HCT116 (cell line): ENCODE data around the gene ABCG8. TPM values are rescaled to one million over a fixed set of nuclear protein-coding genes. Genes with fewer than 3 reads are reported as not detected.
A peak's percentile ranks its signal among the peaks of the same experiment; 100 is the strongest.

Experiments used
- ATAC-seq: fragments of 200-7000 bp; cut with Tn5 transposase; 2 replicates; pipeline ENCODE4 v1.9.1; 2020; ENCODE audit warnings: mild to moderate bottlenecking, moderate library complexity
- BruUV-seq: library from RNA; stranded (reverse); fragments of 400-500 nt; replicated peaks from 2 replicates; lab custom pipeline; 2021; lab: Mats Ljungman, UMichigan
- CTCF ChIA-PET: fragments of 300-600 bp; sonication (Branson Sonifier 250); formaldehyde crosslinking; loops from one replicate; lab custom pipeline; 2021; ENCODE audit warnings: antibody characterized with exemption; lab: Charles Lee
- POLR2A ChIA-PET: fragments of 300-600, 350-600 bp; sonication (Branson Sonifier 250); formaldehyde crosslinking; loops from one replicate; lab custom pipeline; 2021; ENCODE audit warnings: antibody characterized with exemption; lab: Charles Lee
- RAD21 ChIA-PET, 2 experiments: fragments of 300-600 bp; sonication (Branson Sonifier 250); formaldehyde crosslinking; loops; one replicate each; lab custom pipeline; 2023; ENCODE audit warnings: low total read pairs in 2 of 2; ENCODE audit not compliant: uncharacterized antibody in 2 of 2, unreplicated experiment in 2 of 2, low non-redundant PET in 1 of 2; lab: Charles Lee
- DNase-seq: peaks from one replicate; pipeline ENCODE4 v3.0.0-alpha.2; 2010; ENCODE audit warnings: low read depth, low spot score
- H2AFZ ChIP-seq: fragments of 200-600 bp; shearing (Covaris generic), sonication (generic); 2 replicates; pipeline ENCODE4 v1.6.1; 2017; ENCODE audit warnings: low read depth, mixed run types, mixed read lengths, antibody characterized with exemption, low read length; ENCODE audit not compliant: poor library complexity, severe bottlenecking
- H3K27ac ChIP-seq: 2 replicates; pipeline ENCODE4 v1.5.1; 2012; ENCODE audit warnings: low read depth, low read length
- H3K27me3 ChIP-seq: fragments of 200-600 bp; sonication (generic); 2 replicates; pipeline ENCODE4 v1.6.1; 2016; ENCODE audit warnings: mixed run types, low read length, mixed read lengths; ENCODE audit not compliant: insufficient read depth
- H3K36me3 ChIP-seq, 2 experiments: fragments of 200-500 bp in 1 of 2; fragments of 200-600 bp in 1 of 2; sonication (Bioruptor generic) in 1 of 2; sonication (generic) in 1 of 2; 2 replicates each; pipeline versions ENCODE4 v1.5.1 to v1.6.1; 2014 to 2016; ENCODE audit warnings: low read length in 2 of 2, inconsistent platforms in 1 of 2, mixed read lengths in 1 of 2, mixed run types in 1 of 2; ENCODE audit not compliant: insufficient read depth in 2 of 2, control insufficient read depth in 1 of 2
- H3K4me1 ChIP-seq, 2 experiments: fragments of 200-600 bp in 1 of 2; sonication (generic) in 1 of 2; 2 replicates each; pipeline versions ENCODE4 v1.5.1 to v1.6.1; 2012 to 2017; ENCODE audit warnings: low read length in 2 of 2, inconsistent platforms in 1 of 2, mild to moderate bottlenecking in 1 of 2, mixed read lengths in 1 of 2, mixed run types in 1 of 2, moderate library complexity in 1 of 2; ENCODE audit not compliant: insufficient read depth in 2 of 2, control insufficient read depth in 1 of 2
- H3K4me2 ChIP-seq: fragments of 200-600 bp; sonication (generic); 2 replicates; pipeline ENCODE4 v1.6.1; 2017; ENCODE audit warnings: mixed run types, low read length, mixed read lengths
- H3K4me3 ChIP-seq, 2 experiments: fragments of 200-600 bp in 1 of 2; sonication (generic) in 1 of 2; replicated peaks in 1 of 2; 2 replicates each; pipeline ENCODE4 v1.5.1; 2011 to 2016; ENCODE audit warnings: low read length in 2 of 2, control low read depth in 1 of 2, low read depth in 1 of 2, mild to moderate bottlenecking in 1 of 2, mixed read lengths in 1 of 2, mixed run types in 1 of 2
- H3K79me2 ChIP-seq: fragments of 200-600 bp; sonication (generic); 2 replicates; pipeline ENCODE4 v1.6.1; 2017; ENCODE audit warnings: mild to moderate bottlenecking, mixed run types, low read length, moderate library complexity, mixed read lengths; ENCODE audit not compliant: insufficient read depth
- H3K9ac ChIP-seq: fragments of 200-600 bp; sonication (generic); 2 replicates; pipeline ENCODE4 v1.6.1; 2016; ENCODE audit warnings: low read length, mixed read lengths
- H3K9me2 ChIP-seq: fragments of 200-600 bp; sonication (generic), shearing (Covaris generic); 2 replicates; pipeline ENCODE4 v1.6.1; 2017; ENCODE audit warnings: mixed run types, mild to moderate bottlenecking, moderate library complexity; ENCODE audit not compliant: insufficient read depth
- H3K9me3 ChIP-seq, 2 experiments: fragments of 200-500 bp in 1 of 2; fragments of 200-600 bp in 1 of 2; sonication (Bioruptor generic) in 1 of 2; sonication (generic) in 1 of 2; 2 replicates each; pipeline ENCODE4 v1.6.1; 2014 to 2017; ENCODE audit warnings: low read length in 2 of 2, mixed read lengths in 2 of 2, inconsistent platforms in 1 of 2, low read depth in 1 of 2, mild to moderate bottlenecking in 1 of 2, mixed run types in 1 of 2, moderate library complexity in 1 of 2; ENCODE audit not compliant: control insufficient read depth in 1 of 2, insufficient read depth in 1 of 2
- H4K20me1 ChIP-seq: fragments of 200-600 bp; sonication (generic), shearing (Covaris generic); 2 replicates; pipeline ENCODE4 v1.6.1; 2017; ENCODE audit warnings: mixed run types, mild to moderate bottlenecking, moderate library complexity; ENCODE audit not compliant: insufficient read depth
- ELF1 ChIP-seq: IDR thresholded peaks from 2 replicates; pipeline ENCODE4 v1.6.1; 2012; ENCODE audit warnings: low read depth, borderline replicate concordance
- EZH2 ChIP-seq: fragments of 200-600 bp; sonication (generic); IDR thresholded peaks from 2 replicates; pipeline ENCODE4 v1.6.1; 2017; ENCODE audit warnings: antibody characterized with exemption, mixed run types
- POLR2A ChIP-seq: IDR thresholded peaks from 2 replicates; pipeline ENCODE4 v1.7.0; 2011; ENCODE audit warnings: borderline replicate concordance; ENCODE audit not compliant: insufficient read depth, insufficient read length; ENCODE audit errors: extremely low read depth
- RAD21 ChIP-seq: IDR thresholded peaks from 2 replicates; pipeline ENCODE4 v1.6.1; 2012; ENCODE audit warnings: low read depth, mild to moderate bottlenecking
- SIN3A ChIP-seq: IDR thresholded peaks from 2 replicates; pipeline ENCODE4 v1.6.1; 2012; ENCODE audit warnings: low read depth
- SP1 ChIP-seq: IDR thresholded peaks from 2 replicates; pipeline ENCODE4 v1.6.1; 2012; ENCODE audit warnings: low read depth
- SRF ChIP-seq: IDR thresholded peaks from 2 replicates; pipeline ENCODE4 v1.6.1; 2012; ENCODE audit warnings: low read depth
- TCF7L2 ChIP-seq: IDR thresholded peaks from 2 replicates; pipeline ENCODE4 v1.7.0; 2011; ENCODE audit warnings: borderline replicate concordance, inconsistent platforms; ENCODE audit not compliant: insufficient read depth, insufficient read length; ENCODE audit errors: extremely low read depth
- YY1 ChIP-seq: IDR thresholded peaks from 2 replicates; pipeline ENCODE4 v1.6.1; 2011; ENCODE audit warnings: low read length, low read depth, moderate library complexity, mild to moderate bottlenecking; ENCODE audit not compliant: insufficient replicate concordance; ENCODE audit errors: extremely low read depth
- ZFX ChIP-seq: fragments of 450-650 bp; IDR thresholded peaks from 2 replicates; pipeline ENCODE4 v1.6.1; 2017
- intact Hi-C: fragments of 100-400 bp; cut with micrococcal nuclease; formaldehyde crosslinking; loops from 2 replicates; pipeline ENCODE4 v1.10.0; 2022
- total RNA-seq: library from RNA; stranded (reverse); gene quantifications from one replicate; pipeline ENCODE4 v1.2.1, GENCODE V29; 2021; ENCODE audit not compliant: unreplicated experiment
- TF ChIP-seq, protein P1 (sequence below): IDR thresholded peaks from 2 replicates; pipeline ENCODE4 v1.6.1; 2012
- TF ChIP-seq, protein P2 (sequence below), 3 experiments: fragments of 200-600 bp in 1 of 3; sonication (generic) in 1 of 3; IDR thresholded peaks in 2 of 3; conservative IDR thresholded peaks in 1 of 3; 2 replicates each; pipeline ENCODE4 v1.5.1; 2012 to 2017; ENCODE audit warnings: low read depth in 2 of 3, low read length in 2 of 3, antibody characterized with exemption in 1 of 3, borderline replicate concordance in 1 of 3, control low read depth in 1 of 3, mild to moderate bottlenecking in 1 of 3, mixed read lengths in 1 of 3, mixed run types in 1 of 3, moderate library complexity in 1 of 3; ENCODE audit not compliant: insufficient read depth in 1 of 3

ABCG8 gene
- total RNA-seq, 1 experiment from 2014 or later, result 0.05 TPM

DNA sequence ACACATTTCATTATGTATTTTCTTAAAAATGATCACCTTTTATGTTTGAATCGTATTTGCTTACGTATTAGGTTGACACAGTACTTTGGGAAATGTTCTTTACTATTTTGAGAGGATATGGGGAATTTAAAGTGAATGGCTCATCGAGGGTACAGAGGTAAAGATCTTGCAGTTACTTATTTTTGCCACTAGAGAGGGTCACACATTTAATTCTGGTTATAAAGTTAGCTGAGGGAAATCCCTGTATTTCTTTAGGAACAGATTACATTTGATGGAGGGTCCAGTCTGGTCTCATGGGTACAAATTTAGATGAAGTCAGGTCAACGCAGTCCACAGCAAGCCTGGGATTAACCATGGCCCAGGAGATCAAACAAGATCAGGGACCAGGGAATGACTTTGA is 40.5 kb upstream of the ABCG8 start:
- ChIA-PET CTCF (interaction anchor here (0.7 to 1.2 kb wide), 2 partner anchors 9 to 193 kb away, joined by 3 read pairs; no protein-coding TSS in a partner anchor), RAD21 (no interaction called here)
- peak; percentile 74 for ATAC-seq

More for the DNA sequence above, 40.5 kb upstream of the ABCG8 start:
- H3K27ac ChIP-seq, result no peak overlapping the region
- H3K36me3 ChIP-seq, result no peaks in the 10 kb centered on the region
- BruUV-seq, result no TSS peak
- H3K9me2 ChIP-seq, result no peaks in the 10 kb centered on the region
- H3K4me1 ChIP-seq, result no peaks in the 10 kb centered on the region
- H4K20me1 ChIP-seq, result no peaks in the 10 kb centered on the region
- intact Hi-C loops, result no loop called here
- H3K9me3 ChIP-seq, result no peaks in the 10 kb centered on the region
- no peak overlapping the region for H3K4me3 ChIP-seq
- no peaks in the 10 kb centered on the region for H3K79me2 ChIP-seq
- no peak overlapping the region for H2AFZ ChIP-seq
- H3K9ac ChIP-seq, result no peak overlapping the region
- no peak overlapping the region for H3K4me2 ChIP-seq
- H3K27me3 ChIP-seq, result no peaks in the 10 kb centered on the region
- DNase-seq, result no peak
- no peak for TF ChIP-seq ZFX
- TF ChIP-seq TCF7L2, result no peak
- no peak for TF ChIP-seq EZH2
- TF ChIP-seq POLR2A, result no peak
- TF ChIP-seq RAD21, result peak; percentile 37; the same call in 1 of the 2 replicates
- TF ChIP-seq, protein P1, sequence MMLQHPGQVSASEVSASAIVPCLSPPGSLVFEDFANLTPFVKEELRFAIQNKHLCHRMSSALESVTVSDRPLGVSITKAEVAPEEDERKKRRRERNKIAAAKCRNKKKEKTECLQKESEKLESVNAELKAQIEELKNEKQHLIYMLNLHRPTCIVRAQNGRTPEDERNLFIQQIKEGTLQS, result no peak
- no peak for TF ChIP-seq SRF
- TF ChIP-seq SP1, result no peak
- TF ChIP-seq ELF1, result no peak
- no peak for TF ChIP-seq YY1
- no peak for TF ChIP-seq SIN3A
- TF ChIP-seq, protein P2, sequence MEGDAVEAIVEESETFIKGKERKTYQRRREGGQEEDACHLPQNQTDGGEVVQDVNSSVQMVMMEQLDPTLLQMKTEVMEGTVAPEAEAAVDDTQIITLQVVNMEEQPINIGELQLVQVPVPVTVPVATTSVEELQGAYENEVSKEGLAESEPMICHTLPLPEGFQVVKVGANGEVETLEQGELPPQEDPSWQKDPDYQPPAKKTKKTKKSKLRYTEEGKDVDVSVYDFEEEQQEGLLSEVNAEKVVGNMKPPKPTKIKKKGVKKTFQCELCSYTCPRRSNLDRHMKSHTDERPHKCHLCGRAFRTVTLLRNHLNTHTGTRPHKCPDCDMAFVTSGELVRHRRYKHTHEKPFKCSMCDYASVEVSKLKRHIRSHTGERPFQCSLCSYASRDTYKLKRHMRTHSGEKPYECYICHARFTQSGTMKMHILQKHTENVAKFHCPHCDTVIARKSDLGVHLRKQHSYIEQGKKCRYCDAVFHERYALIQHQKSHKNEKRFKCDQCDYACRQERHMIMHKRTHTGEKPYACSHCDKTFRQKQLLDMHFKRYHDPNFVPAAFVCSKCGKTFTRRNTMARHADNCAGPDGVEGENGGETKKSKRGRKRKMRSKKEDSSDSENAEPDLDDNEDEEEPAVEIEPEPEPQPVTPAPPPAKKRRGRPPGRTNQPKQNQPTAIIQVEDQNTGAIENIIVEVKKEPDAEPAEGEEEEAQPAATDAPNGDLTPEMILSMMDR (IDR thresholded peaks at IDR 0.05 in 2 of 3, conservative IDR thresholded peaks at IDR 0.05 in 1 of 3; ENCODE audit: borderline replicate concordance in 1 of 3, insufficient read depth in 1 of 3, low read depth in 2 of 3, low read length in 2 of 3), result peak in 1 of 3 experiments; percentile 54; a peak in 2 of 6 replicates
- POLR2A ChIA-PET, result no interaction called here
